ENCODE results near the gene SPINT2.
"Not testable (repeated sequence)": the region's sequence is repeated elsewhere in the genome, so short reads cannot be mapped to it uniquely, and the experiment has no call there.

Gene SPINT2

DNA sequence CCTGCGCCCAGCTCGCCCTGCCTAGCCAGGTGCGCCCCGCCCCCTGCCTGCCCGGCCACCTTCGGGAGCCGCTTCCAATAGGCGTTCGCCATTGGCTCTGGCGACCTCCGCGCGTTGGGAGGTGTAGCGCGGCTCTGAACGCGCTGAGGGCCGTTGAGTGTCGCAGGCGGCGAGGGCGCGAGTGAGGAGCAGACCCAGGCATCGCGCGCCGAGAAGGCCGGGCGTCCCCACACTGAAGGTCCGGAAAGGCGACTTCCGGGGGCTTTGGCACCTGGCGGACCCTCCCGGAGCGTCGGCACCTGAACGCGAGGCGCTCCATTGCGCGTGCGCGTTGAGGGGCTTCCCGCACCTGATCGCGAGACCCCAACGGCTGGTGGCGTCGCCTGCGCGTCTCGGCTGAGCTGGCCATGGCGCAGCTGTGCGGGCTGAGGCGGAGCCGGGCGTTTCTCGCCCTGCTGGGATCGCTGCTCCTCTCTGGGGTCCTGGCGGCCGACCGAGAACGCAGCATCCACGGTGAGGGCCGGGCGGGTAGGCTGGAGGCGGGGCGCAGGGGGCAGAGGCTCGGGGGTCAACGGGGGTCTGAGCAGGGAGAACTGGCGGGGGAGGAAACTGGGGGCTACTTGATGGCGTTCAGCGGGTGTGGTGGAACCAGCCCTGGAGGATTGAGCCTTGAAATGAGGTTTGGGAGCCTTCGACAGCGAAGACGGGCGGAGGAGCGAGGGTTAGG is at the start of gene SPINT2:
Gene SPINT2, plus strand, starts transcription at position 88 of the 727 bp plus-strand sequence. Its CDS starts 320 bp downstream, at position 408.
- no peak for DNase-seq

DNA sequence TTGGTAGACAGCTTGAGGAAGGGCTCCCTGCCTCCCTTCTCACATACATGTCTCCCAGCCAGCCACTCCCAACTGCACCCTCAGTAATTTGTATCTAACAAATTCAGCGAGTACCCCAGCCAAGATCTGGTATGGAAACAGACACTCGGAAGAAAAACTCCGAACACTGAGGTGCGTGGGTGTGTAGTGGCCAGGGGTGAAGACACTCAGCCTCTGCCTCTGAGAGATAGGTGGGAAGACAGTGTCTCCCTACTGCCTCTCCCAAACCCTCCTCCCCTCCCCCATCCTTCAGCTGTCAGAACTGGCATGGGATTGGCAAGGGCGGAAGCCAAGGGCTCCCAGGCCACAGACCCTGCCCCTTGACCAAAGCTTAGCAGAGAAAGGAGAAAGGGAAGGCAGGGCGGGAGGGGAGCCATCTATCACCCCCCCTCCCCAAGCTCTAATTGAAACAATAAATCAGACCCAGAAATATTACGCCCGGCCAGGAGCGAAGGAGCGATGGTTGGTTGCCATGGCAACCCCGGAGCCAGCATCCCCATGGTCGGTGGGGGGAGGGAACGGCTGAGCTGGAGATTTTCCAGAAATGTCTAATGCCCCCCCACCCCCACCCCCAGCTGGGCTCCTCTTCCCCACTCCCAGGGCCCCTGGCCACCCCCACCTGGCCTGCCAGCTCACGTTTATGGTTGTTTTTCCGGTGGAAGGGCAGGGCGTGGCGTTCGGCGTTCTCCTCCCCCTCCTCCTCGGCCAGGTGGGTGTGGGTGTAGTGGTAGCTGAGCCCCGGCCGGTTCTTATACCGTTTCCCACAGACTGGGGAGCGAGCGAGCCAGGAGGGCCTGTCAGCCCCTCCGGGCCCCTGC is 47.4 kb upstream of the SPINT2 start:
- no peak for DNase-seq

DNA sequence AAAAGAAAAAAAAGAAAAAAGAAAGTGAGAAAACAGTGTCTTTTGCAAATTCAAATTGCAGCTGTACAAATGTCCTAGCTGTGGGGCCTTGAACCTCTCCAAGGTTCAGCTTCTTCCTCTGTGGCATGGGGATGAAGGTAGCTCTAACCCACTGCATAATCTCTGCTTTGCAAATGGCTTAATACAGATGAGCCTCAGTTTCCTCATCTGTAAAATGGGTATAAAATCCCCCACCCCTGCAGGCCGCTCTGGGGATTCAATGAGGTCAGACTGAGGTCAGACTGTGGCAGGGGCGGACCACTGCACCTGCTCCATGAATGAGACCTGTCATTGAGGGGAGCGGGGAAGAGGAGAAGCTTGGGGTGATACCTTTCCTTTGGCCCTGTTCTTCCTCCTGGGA is 46.2 kb upstream of the SPINT2 start:
- DNase-seq: no peak

GRCh38 chr19:38219221-38219620 is 45.2 kb upstream of the SPINT2 start:
- no peak for DNase-seq

GRCh38 chr19:38221421-38221820 is 43.0 kb upstream of the SPINT2 start:
- DNase-seq: no peak

DNA sequence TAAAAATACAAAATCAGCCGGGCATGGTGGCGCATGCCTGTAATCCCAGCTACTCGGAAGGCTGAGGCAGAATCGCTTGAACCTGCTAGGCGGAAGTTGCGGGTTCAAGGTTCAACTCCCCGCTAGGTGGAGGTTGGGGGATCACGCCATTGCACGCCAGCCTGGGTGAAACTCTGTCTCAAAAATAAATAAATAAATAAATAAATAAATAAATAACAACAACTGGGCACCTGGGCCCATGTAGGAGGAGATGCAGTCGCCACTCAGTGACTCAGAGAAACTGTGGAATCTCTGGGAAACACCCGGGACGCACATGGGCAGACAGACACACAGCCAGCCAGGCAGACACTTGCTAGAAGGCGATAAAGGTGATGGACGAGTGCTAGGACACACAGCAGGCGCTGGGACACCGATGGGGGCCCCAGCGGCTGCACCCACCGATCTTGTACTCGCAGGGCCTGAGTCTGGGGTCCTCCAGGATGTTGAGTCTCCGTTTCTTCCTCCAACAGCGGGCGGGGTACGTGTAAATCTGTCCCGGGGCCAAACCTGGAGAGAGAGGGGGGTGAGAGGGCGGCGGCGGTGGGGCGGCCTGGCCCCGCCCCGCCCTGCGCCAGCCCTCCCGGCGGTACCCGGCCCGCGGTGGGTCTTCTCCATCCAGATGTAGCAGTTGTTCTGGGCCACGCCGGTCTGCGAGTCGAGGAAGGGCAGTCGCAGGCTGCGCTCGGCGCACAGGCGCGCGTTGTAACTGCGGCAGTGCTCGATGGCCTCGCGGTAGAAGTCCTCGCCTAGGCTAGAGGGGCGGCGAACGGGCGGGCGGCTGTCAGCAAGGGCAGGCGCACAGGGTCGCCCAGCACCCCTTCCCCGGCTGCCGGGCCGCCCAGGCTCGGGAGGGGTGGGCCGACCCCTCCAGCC is 42.2 kb upstream of the SPINT2 start:
- no peak for DNase-seq

- no peak for DNase-seq
Measured at GRCh38 chr19:38223119-38223523, 41.3 kb upstream of the SPINT2 start.

- DNase-seq: no peak
Measured at GRCh38 chr19:38223617-38224013, 40.8 kb upstream of the SPINT2 start.

GRCh38 chr19:38224014-38224862 is 40.1 kb upstream of the SPINT2 start, which contains the start of gene DPF1:
Gene DPF1 (minus strand): TSS chr19:38224222. CDS start chr19:38224142, 80 bp downstream.
- peak; percentile 39 for DNase-seq

DNA sequence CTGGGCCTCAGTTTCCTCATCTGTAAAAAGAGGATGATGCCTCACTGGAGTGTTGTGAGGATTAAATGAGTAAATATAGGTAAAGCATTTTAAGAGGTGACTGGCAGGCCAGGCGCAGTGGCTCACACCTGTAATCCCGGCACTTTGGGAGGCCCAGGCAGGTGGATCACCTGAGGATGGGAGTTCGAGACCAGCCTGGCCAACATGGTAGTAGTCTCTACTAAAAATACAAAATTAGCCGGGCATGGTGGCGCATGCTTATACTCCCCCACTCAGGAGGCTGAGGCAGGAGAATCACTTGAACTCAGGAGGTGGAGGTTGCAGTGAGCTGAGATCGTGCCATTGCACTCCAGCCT is 39.5 kb upstream of the SPINT2 start:
- DNase-seq: not testable (repeated sequence)

GRCh38 chr19:38227287-38228004 is 36.9 kb upstream of the SPINT2 start:
- DNase-seq: no peak

DNA sequence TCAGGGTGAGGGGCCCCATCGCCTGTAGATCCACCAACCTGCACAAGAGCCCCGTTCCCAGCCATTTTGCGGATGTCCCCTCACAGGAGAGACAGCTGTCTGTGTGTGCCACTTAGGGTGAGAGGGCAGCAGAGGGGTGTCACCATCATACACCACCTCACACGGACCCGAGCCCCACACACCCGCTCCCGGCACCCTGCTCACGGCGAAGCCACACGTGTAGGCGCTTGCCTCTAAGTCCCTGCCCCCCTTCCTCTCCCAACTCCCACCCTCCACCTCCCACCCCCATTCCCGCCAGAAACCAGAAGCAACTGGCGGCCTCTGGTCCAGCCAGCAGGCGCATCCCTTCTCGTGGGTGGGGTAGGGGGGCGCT is 36.4 kb upstream of the SPINT2 start:
- DNase-seq: no peak

DNA sequence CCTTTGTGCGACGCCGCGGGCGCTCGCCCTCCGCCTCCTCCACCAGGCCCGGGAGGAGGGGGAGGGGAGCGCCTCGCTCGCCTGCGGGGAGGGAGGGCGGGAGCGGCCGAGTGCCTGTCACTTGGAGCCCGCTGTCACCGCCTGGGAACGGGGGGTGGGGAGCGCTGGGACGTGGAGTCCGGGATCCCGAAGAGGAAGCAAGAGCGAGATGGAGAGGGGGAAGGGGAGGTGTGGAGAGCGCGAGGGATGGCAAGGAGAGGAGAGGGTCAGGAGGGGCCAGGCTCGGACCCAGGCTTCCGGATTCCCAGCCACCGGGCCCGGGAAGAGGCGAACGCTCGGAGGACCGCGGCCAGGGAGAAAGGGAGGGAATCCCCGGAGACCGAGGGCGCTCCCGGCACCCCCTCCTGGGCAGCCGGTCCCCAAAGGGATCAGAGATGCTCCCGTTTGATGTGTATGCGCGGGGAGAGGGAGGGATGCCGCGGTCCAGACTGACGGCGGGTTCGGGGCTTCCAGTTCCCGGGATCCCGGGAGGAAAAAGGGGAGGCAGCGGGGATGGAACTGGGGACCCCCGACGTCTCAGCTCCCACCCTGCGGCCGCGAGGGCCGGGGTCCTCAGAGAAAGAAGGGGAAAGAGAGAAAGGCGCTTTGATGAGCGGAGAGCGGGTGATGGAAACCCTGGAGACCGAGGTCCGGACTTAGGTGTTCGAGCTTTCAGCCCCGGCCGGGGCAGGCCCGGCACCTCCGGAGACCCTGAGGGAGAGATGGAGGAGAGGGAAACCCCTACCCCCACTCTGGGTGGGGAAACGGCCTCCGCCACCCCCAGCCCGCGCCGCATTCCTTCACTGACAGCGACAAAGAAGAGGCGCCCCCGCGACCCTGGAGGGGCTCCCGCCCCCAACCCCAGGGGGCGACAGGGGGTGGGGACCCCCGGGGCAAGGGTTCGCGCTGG is 35.6 kb upstream of the SPINT2 start:
- no peak for DNase-seq

DNA sequence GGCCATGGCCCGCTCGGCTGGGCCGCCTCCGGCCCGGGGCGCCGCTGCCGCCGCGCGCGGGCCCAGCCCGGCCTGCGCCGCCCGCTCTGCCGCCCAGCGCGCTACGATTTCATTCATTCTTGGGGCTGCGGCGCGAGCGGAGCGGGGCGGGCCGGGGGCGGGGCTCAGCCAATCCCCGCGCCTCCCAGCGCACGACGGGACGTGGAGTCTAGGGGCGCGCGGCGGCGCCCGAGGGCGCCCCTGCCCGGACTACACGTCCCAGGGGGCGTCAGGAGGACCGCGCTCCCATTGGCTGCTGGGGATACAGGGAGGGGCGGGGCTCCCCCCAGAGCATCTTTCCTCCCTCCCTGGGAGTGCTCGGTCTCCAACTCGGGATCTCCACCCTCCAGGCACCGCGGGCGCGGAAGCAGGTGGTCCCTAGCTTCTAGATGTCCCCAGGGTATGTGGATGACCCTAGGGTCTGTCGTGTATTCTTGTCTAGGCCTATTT is 34.7 kb upstream of the SPINT2 start:
- peak; percentile 66 for DNase-seq

DNA sequence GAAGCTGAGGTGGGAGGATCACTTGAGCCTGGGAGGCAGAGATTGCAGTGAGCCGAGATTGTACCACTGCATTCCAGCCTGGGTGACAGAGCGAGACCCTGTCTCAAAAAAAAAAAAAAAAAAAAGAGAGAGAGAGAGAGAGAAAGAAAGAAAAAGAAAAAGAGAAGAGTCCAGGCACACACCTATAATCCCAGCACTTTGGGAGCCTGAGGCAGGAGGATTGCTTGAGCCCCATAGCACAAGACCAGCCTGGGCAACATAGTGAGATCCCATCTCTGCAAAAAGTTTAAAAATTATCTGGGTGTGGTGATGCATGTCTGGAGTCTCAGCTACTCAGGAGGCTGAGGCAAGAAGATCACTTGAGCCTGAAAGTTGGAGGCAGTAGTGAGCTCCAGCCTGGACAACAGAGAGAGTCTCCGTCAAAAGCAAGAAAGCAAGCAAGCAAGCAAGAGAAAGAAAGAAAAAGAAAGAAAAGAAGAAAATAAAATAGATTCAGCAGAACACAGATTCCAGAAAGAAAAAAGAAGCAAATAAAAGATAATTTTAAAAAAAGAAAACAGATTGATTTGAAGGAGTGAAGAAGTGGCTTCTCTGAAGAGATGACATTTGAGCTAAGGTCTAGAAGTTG is 33.8 kb upstream of the SPINT2 start:
- DNase-seq: not testable (repeated sequence)

DNA sequence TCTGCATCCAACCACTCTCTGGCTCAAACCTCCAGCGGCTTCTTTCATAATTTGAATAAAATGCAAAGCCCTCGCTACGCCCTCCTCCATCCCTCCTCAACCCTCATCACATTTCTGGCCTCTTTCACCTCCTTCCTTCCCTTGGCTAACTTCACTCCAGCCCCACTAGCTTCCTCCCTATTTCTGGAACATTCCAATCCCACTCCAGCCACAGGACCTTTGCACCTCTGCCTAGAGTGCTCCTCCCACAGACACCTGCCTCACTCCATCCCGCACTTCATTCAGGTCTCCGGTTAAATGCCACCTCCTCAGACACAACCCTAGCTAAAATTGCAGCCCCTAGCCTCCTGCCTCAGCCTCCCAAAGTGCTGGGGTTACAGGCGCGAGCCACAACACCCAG is 32.5 kb upstream of the SPINT2 start:
- no peak for DNase-seq

- no peak for DNase-seq
Measured at GRCh38 chr19:38233740-38234251, 30.6 kb upstream of the SPINT2 start.

DNA sequence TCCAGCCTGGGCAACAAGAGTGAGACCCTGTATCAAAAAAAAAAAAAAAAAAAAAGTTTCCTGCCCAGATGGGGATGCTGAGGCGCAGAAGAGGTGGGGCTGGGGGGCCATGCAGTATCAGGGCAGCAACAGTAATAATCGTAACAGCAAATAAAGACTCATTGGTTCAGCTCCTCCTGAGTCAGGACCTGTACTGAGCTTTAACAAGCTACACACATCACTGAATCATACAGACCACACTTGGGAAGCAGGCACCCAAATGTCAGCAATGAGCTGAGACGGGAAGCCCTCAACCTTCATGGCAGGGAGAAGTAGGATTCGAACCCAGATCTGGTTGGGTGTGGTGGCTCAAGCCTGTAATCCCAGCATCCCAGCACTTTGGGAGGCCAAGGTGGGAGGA is 29.8 kb upstream of the SPINT2 start:
- no peak for DNase-seq

DNA sequence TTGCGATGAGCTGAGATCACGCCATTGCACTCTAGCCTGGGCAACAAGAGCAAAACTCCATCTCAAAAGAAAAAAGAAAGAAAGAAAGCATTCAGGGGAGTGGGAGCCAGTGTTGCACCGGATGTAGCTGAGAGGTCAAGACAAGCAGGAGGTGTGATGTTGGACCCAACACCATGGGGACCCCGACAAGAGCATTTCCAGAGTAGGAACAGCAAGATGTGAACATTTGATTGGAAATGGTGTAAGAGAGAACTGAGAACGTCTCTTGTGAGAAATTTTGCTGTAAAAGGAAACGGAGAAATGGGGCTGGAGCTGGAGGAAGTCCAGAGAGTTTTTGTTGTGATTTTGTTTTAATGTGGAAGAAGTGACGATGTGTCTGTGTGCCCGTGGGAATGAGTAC is 24.6 kb upstream of the SPINT2 start:
- no peak for DNase-seq

Data from NCI-H524 treated with DMSO at 0.1 percent for 48 hours (cell line).